GM12878 (cell line): ENCODE results near the gene KRI1.

Experiments used
- CHD2 ChIP-seq: IDR thresholded peaks from 2 replicates; pipeline ENCODE4 v1.6.1; 2011; ENCODE audit warnings: low read depth, low read length, improper control_type of control experiment, borderline replicate concordance
- HCFC1 ChIP-seq: fragments of 150-350 bp; IDR thresholded peaks from 2 replicates; pipeline ENCODE4 v1.6.1; 2014; ENCODE audit warnings: low read length
- MEF2A ChIP-seq: IDR thresholded peaks from 2 replicates; pipeline ENCODE4 v1.6.1; 2011; ENCODE audit warnings: low read depth, mild to moderate bottlenecking, low read length, moderate library complexity; ENCODE audit not compliant: insufficient read depth
- NFYB ChIP-seq: IDR thresholded peaks from 2 replicates; pipeline ENCODE4 v1.6.1; 2011; ENCODE audit warnings: low read depth, mild to moderate bottlenecking, low read length, improper control_type of control experiment, moderate library complexity; ENCODE audit not compliant: insufficient read depth
- POLR2A ChIP-seq: IDR thresholded peaks from 2 replicates; pipeline ENCODE4 v1.6.1; 2011; ENCODE audit warnings: low read depth, mild to moderate bottlenecking, low read length
- TF ChIP-seq, protein P1 (sequence below): fragments of 450-650 bp; IDR thresholded peaks from 2 replicates; pipeline ENCODE4 v1.6.1; 2016; ENCODE audit warnings: mild to moderate bottlenecking, moderate library complexity, borderline replicate concordance
- TF ChIP-seq, protein P2 (sequence below), 3 experiments: IDR thresholded peaks in 2 of 3; conservative IDR thresholded peaks in 1 of 3; 2 replicates each; pipeline ENCODE4 v1.5.1; 2011; ENCODE audit warnings: low read depth in 3 of 3, low read length in 3 of 3, mild to moderate bottlenecking in 3 of 3, control low read depth in 2 of 3, moderate library complexity in 2 of 3, inconsistent platforms in 1 of 3, mixed read lengths in 1 of 3; ENCODE audit not compliant: control insufficient read depth in 2 of 3, insufficient read depth in 1 of 3; ENCODE audit errors: extremely low read depth in 1 of 3

DNA sequence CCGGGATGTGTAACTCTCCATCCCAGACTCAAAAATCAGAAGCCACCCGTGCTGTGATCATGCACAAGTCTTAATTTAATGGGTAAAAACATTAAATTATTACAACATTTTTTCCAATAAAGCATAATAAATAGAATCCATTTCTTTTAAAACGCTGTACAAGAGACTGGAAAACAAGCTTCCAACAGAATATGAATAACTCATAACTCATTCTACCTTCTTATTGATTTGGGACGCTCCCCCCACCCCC is 523 bp upstream of the KRI1 start:
- no peak for TF ChIP-seq HCFC1
- TF ChIP-seq MEF2A = no peak
- no peak for TF ChIP-seq CHD2
- TF ChIP-seq, protein P1, sequence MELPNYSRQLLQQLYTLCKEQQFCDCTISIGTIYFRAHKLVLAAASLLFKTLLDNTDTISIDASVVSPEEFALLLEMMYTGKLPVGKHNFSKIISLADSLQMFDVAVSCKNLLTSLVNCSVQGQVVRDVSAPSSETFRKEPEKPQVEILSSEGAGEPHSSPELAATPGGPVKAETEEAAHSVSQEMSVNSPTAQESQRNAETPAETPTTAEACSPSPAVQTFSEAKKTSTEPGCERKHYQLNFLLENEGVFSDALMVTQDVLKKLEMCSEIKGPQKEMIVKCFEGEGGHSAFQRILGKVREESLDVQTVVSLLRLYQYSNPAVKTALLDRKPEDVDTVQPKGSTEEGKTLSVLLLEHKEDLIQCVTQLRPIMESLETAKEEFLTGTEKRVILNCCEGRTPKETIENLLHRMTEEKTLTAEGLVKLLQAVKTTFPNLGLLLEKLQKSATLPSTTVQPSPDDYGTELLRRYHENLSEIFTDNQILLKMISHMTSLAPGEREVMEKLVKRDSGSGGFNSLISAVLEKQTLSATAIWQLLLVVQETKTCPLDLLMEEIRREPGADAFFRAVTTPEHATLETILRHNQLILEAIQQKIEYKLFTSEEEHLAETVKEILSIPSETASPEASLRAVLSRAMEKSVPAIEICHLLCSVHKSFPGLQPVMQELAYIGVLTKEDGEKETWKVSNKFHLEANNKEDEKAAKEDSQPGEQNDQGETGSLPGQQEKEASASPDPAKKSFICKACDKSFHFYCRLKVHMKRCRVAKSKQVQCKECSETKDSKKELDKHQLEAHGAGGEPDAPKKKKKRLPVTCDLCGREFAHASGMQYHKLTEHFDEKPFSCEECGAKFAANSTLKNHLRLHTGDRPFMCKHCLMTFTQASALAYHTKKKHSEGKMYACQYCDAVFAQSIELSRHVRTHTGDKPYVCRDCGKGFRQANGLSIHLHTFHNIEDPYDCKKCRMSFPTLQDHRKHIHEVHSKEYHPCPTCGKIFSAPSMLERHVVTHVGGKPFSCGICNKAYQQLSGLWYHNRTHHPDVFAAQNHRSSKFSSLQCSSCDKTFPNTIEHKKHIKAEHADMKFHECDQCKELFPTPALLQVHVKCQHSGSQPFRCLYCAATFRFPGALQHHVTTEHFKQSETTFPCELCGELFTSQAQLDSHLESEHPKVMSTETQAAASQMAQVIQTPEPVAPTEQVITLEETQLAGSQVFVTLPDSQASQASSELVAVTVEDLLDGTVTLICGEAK = no peak
- no peak for TF ChIP-seq NFYB
- TF ChIP-seq, protein P2, sequence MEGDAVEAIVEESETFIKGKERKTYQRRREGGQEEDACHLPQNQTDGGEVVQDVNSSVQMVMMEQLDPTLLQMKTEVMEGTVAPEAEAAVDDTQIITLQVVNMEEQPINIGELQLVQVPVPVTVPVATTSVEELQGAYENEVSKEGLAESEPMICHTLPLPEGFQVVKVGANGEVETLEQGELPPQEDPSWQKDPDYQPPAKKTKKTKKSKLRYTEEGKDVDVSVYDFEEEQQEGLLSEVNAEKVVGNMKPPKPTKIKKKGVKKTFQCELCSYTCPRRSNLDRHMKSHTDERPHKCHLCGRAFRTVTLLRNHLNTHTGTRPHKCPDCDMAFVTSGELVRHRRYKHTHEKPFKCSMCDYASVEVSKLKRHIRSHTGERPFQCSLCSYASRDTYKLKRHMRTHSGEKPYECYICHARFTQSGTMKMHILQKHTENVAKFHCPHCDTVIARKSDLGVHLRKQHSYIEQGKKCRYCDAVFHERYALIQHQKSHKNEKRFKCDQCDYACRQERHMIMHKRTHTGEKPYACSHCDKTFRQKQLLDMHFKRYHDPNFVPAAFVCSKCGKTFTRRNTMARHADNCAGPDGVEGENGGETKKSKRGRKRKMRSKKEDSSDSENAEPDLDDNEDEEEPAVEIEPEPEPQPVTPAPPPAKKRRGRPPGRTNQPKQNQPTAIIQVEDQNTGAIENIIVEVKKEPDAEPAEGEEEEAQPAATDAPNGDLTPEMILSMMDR (IDR thresholded peaks at IDR 0.05 in 2 of 3, conservative IDR thresholded peaks at IDR 0.05 in 1 of 3; ENCODE audit: control insufficient read depth in 2 of 3, extremely low read depth in 1 of 3, insufficient read depth in 1 of 3, low read depth in 3 of 3, low read length in 3 of 3) = no peak
- no peak for TF ChIP-seq POLR2A
